GM12873 (cell line): ENCODE data around the gene LRRFIP1.

Experiments
- TF ChIP-seq, protein P1 (sequence below): IDR thresholded peaks from 2 replicates; pipeline ENCODE4 v1.5.1; 2012; ENCODE audit warnings: low read depth, mild to moderate bottlenecking, moderate library complexity, low read length, control low read depth; ENCODE audit not compliant: insufficient read depth; ENCODE audit errors: missing control alignments

Gene LRRFIP1

DNA sequence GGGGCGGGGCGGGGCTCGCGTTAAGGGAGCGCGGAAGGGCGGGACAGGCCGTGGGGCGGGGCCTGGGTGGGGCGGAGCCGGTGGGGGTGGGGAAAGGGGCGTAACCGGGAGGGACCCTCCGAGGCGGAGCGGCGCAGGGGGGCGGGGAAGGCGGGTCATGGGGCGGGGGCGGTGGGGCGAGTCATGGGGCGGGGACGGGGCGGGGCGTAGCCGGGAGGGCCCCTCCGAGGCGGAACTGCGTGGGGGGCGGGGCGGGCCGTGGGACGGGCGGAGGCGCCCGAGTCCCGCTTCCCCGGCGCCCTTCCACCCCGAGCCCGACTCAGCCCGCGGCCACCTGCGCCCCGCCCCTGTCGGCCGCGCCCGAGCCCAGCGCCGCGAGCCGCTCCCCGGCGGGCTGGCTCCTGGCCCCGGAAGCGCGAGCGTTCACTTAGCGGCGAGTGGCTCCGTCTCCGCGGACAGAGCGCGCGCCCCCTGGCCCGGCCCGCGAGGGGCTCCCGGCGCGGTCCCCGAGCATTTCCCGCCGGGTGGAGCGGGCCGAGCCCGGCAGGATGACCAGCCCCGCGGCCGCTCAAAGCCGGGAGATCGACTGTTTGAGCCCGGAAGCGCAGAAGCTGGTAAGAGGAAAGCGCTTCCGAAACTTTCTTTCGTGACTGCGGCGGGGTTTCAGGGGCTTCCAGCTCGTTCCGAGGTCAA is 64.7 kb downstream of the LRRFIP1 start:
- TF ChIP-seq, protein P1, sequence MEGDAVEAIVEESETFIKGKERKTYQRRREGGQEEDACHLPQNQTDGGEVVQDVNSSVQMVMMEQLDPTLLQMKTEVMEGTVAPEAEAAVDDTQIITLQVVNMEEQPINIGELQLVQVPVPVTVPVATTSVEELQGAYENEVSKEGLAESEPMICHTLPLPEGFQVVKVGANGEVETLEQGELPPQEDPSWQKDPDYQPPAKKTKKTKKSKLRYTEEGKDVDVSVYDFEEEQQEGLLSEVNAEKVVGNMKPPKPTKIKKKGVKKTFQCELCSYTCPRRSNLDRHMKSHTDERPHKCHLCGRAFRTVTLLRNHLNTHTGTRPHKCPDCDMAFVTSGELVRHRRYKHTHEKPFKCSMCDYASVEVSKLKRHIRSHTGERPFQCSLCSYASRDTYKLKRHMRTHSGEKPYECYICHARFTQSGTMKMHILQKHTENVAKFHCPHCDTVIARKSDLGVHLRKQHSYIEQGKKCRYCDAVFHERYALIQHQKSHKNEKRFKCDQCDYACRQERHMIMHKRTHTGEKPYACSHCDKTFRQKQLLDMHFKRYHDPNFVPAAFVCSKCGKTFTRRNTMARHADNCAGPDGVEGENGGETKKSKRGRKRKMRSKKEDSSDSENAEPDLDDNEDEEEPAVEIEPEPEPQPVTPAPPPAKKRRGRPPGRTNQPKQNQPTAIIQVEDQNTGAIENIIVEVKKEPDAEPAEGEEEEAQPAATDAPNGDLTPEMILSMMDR, result no peak

DNA sequence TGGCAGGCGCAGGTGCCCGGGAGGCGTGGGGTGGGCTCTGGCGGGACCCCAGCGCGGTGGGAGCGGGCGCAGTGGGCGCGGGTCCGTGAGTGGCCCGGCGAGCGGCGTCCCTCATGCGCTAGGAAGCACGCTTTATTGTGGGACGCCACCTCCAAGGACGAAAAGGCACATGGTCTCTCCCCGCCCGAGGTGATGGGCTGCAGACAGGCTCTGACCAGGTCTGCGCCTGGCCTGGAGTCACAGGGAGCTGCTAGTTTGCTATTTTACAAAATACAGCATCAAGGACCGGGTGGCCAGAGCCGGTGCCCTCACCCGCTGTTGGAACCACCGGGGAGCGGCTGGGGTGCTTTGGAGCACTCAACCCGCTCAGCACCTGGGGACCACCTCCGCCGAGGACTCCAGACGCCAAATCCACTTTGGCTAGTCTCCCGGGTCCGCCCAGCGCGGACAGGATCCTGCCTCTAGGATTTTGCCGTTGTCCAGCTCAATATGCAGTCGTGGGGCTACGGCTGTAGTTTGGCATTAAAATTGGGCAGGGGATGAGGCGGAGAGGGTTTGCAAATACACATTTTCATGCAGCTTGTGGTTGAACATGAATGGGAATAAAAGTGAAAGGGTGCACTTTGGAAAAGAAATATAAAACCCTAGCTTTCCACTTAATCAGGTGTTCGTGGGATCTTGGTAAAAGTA is 65.4 kb downstream of the LRRFIP1 start:
- TF ChIP-seq, protein P1, result no peak

DNA sequence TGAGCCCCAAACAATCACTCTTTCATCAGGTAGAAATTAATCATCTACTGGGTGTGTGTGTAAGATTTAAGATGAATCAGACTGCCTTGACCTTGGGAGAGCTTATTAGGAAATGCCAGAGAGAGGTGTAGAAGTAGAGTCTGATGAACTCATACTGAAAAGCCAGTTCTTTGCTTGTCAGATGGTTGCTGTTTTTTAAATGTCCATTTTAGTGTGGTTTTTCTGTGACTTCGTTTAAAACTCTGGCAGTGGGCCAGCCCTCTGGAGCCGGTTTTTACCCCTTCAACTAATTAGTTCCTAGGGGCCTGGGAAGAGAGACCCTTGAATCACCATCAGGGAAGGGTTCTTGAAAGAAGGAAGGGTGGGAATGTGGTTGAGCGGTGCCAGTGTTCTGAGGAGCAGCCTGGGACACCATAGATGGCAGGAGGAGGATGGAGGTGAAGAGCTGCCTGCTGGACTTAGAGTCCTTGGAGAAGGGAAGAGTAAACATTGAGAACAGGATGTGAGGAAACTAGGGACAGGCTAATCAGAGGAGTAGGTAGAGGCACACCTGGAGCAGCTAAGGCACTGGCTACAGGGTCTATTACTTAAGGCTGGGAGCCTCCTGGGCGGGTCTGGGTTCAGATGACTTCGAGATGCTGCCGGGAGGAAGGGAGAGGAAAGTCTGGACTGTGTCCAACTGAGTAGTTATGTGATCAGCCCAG is 66.1 kb downstream of the LRRFIP1 start:
- TF ChIP-seq, protein P1, result no peak

DNA sequence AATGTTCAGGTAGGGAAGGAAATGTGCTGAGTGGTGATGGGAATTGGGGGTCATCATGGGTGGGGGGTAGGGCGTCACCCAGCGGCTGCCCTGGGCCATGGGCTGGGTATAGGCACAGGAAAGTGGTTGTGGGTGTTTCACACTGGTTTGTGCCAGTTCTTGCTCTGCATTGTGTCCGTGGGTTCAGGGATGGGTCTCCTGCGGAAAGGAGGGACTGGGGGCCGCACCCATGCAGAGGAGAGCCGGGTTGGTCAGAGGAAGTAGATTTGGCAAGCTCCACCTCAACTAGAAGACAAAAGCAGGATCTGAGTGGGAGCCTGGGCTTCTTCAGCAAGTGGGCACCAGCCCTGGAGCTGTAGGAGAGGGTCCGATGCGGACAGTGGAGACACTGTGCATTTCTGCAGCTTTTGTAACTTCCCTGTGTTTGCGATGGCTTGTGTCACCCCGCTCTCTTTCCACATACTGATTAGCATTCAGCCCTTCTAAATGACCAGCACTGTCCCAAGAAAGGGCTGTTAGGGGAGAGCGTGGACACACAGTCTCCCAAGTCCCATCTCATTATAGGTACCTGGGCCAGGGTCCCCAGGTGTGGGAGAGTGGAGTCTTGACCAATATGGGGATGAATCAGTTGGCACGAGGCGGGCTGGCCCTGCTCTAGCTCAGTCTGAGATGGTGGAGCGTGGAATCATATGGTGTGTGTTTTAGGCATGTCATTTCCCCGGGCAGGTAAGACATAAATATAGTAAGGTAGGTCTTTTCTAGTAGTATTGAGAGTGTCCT is 67.2 kb downstream of the LRRFIP1 start:
- TF ChIP-seq, protein P1, result peak; percentile 48

DNA sequence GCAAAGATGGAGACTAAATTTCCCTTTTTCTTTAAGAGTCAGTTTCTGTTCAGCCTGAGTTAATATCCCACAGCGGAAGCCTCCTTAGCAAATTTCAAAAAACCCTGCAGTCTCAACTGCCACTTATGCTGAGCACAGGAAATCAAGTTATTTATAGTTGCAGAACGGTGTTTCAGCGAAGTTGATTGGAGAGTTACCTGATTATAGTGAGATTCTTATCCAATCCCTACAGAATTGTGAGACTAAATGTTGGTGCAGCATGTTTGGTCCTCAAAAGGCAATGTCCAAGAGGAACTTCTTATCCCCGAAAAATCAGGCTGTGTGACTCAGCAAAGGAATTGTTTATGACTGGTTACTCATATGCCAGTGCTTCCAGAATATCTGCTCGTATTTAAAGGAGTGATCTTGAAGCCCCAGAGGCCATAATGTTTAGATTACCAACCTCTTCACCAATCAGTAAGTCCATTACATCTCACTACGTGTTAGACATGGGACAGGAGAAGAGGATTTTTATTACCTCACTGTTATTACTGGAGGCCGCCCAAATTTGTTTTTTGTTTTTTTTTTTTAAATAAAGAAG is 67.9 kb downstream of the LRRFIP1 start:
- TF ChIP-seq, protein P1, result no peak

DNA sequence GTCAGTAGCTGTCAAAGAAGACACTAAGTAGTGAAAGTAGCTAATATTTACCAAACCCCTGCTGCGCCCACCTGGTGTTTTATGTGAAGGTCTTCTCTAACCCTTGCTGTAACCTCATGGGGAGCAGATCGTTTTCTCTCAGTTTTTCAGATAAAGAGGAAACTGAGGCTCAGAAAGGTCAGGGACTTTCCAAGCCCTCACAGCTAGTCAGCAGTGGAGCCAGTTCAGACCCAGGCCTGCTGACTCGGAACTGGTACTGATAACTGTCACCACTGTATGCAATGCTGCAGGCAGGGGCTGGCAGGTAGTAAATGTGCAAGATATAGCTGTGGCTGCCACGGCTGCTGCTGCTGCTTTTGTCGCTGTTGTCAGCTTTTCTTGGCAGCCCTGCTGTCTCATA is 69.1 kb downstream of the LRRFIP1 start:
- TF ChIP-seq, protein P1, result no peak
